A549 (cell line): ENCODE data around the gene THAP3. TPM values are rescaled to one million over a fixed set of nuclear protein-coding genes. Genes with fewer than 3 reads are reported as not detected.

Source experiments
- ATAC-seq, 2 experiments: fragments of 200-7000 bp in 1 of 2; fragments of >200 bp in 1 of 2; cut with Nextera tagmentation in 1 of 2; cut with Tn5 transposase in 1 of 2; 3 replicates each; pipeline versions ENCODE4 v1.8.0 to v1.9.1; 2018 to 2020; ENCODE audit warnings: mild to moderate bottlenecking in 1 of 2, moderate library complexity in 1 of 2
- CTCF ChIA-PET: fragments of 300-600 bp; sonication (Branson Sonifier 250); formaldehyde crosslinking; extraction: SDS; loops from one replicate; lab custom pipeline; 2021; ENCODE audit warnings: antibody characterized with exemption, inconsistent platforms; lab: Yijun Ruan, JAX
- POLR2A ChIA-PET: fragments of 350-600 bp; formaldehyde crosslinking; extraction: SDS; loops from one replicate; lab custom pipeline; 2021; ENCODE audit warnings: antibody characterized with exemption, inconsistent platforms; lab: Yijun Ruan, JAX
- DNase-seq, 2 experiments: peaks; one replicate each; pipeline versions ENCODE4 v3.0.0 to v3.0.0-alpha.2; 2011 to 2016; ENCODE audit warnings: low read depth in 1 of 2, low spot score in 1 of 2
- FAIRE-seq: peaks from 2 replicates; lab custom pipeline; 2011; peaks lifted over from hg19 to GRCh38; lab: Jason Lieb, UNC
- H3K27ac ChIP-seq, 2 experiments: fragments of >200 bp; sonication (Bioruptor Twin); formaldehyde crosslinking; 3 replicates each; pipeline ENCODE4 v1.5.1; 2016 to 2017
- H3K4me1 ChIP-seq: fragments of >200 bp; sonication (Bioruptor Twin); formaldehyde crosslinking; 3 replicates; pipeline ENCODE4 v1.6.1; 2016
- H3K4me2 ChIP-seq: fragments of >200 bp; sonication (Bioruptor Twin); formaldehyde crosslinking; 3 replicates; pipeline ENCODE4 v1.6.1; 2016
- H3K4me3 ChIP-seq: fragments of >200 bp; sonication (Bioruptor Twin); formaldehyde crosslinking; 3 replicates; pipeline ENCODE4 v1.5.1; 2016
- H3K9me3 ChIP-seq: fragments of >200 bp; sonication (Bioruptor Twin); formaldehyde crosslinking; 3 replicates; pipeline ENCODE4 v1.6.1; 2016
- CBX2 ChIP-seq: fragments of 200-600 bp; sonication (generic); IDR thresholded peaks from 2 replicates; pipeline ENCODE4 v1.6.1; 2016; ENCODE audit warnings: low read depth, mild to moderate bottlenecking, borderline replicate concordance
- CHD4 ChIP-seq: fragments of 200-600 bp; sonication (generic); IDR thresholded peaks from 2 replicates; pipeline ENCODE4 v1.6.1; 2016; ENCODE audit warnings: antibody characterized with exemption, mild to moderate bottlenecking, borderline replicate concordance
- FOSB ChIP-seq: fragments of 250-450 bp; sonication (Bioruptor Pico); IDR thresholded peaks from 2 replicates; pipeline ENCODE4 v1.5.0; 2020; ENCODE audit warnings: mild to moderate bottlenecking, moderate library complexity
- FOSL2 ChIP-seq, 2 experiments: fragments of 450-650 bp in 1 of 2; fragments of >200 bp in 1 of 2; sonication (Bioruptor Twin) in 1 of 2; formaldehyde crosslinking; IDR thresholded peaks; 2 replicates each; pipeline versions ENCODE4 v1.5.0 to v1.6.1; 2016 to 2020; ENCODE audit warnings: mild to moderate bottlenecking in 1 of 2, moderate library complexity in 1 of 2
- GATA3 ChIP-seq: IDR thresholded peaks from 2 replicates; pipeline ENCODE4 v1.6.1; 2012; ENCODE audit warnings: borderline replicate concordance
- HOXB13 ChIP-seq: fragments of 250-450 bp; sonication (Bioruptor Pico); IDR thresholded peaks from 2 replicates; pipeline ENCODE4 v1.5.0; 2020; ENCODE audit warnings: low read depth, mild to moderate bottlenecking, moderate library complexity
- JUN ChIP-seq, 2 experiments: fragments of >200 bp; sonication (Bioruptor Twin); formaldehyde crosslinking; IDR thresholded peaks; 2 replicates in 1 of 2; 3 replicates in 1 of 2; pipeline ENCODE4 v1.6.1; 2016 to 2017
- JUNB ChIP-seq: fragments of >200 bp; sonication (Bioruptor Twin); formaldehyde crosslinking; IDR thresholded peaks from 2 replicates; pipeline ENCODE4 v1.6.1; 2016
- MAZ ChIP-seq: fragments of 150-350 bp; IDR thresholded peaks from 2 replicates; pipeline ENCODE4 v1.6.1; 2014; ENCODE audit warnings: antibody characterized with exemption, low read depth, low read length, borderline replicate concordance
- MYC ChIP-seq: IDR thresholded peaks from 2 replicates; pipeline ENCODE4 v1.6.1; 2012; ENCODE audit warnings: mild to moderate bottlenecking, inconsistent platforms, low read length, improper control_type of control experiment, borderline replicate concordance
- PHF8 ChIP-seq: fragments of 200-600 bp; sonication (generic); IDR thresholded peaks from 2 replicates; pipeline ENCODE4 v1.6.1; 2016; ENCODE audit warnings: low read depth, mild to moderate bottlenecking, antibody characterized with exemption, moderate library complexity, borderline replicate concordance
- POLR2AphosphoS2 ChIP-seq: conservative IDR thresholded peaks from 2 replicates; pipeline ENCODE4 v1.6.1; 2012; ENCODE audit warnings: low read length, improper control_type of control experiment, inconsistent platforms
- RCOR1 ChIP-seq: fragments of 150-350 bp; IDR thresholded peaks from 2 replicates; pipeline ENCODE4 v1.6.1; 2014; ENCODE audit warnings: antibody characterized with exemption, low read length, low read depth
- RFX5 ChIP-seq: fragments of 450-650 bp; IDR thresholded peaks from 2 replicates; pipeline ENCODE4 v1.7.1; 2014; ENCODE audit warnings: antibody characterized with exemption, mild to moderate bottlenecking, moderate library complexity
- TFCP2L1 ChIP-seq: fragments of 250-450 bp; sonication (Bioruptor Pico); IDR thresholded peaks from 2 replicates; pipeline ENCODE4 v1.5.0; 2021; ENCODE audit warnings: mild to moderate bottlenecking
- TP53 ChIP-seq: fragments of 250-450 bp; sonication (Bioruptor Pico); IDR thresholded peaks from 2 replicates; pipeline ENCODE4 v1.5.0; 2021; ENCODE audit warnings: mild to moderate bottlenecking, moderate library complexity
- ZFP36 ChIP-seq: fragments of 450-650 bp; IDR thresholded peaks from 2 replicates; pipeline ENCODE4 v1.6.1; 2014; ENCODE audit warnings: borderline replicate concordance; ENCODE audit not compliant: partially characterized antibody
- ZNF302 ChIP-seq: fragments of 250-450 bp; sonication (Bioruptor Pico); IDR thresholded peaks from 2 replicates; pipeline ENCODE4 v1.9.0; 2021; ENCODE audit warnings: inconsistent platforms, mild to moderate bottlenecking, moderate library complexity
- WGBS: methylation state at CpG from one replicate; pipeline ENCODE4 v1.1.6; 2017; ENCODE audit errors: missing lambda C conversion rate; 5-methylcytosine and 5-hydroxymethylcytosine counted together
- polyA plus RNA-seq, 4 experiments: library from polyadenylated mRNA; depleted of rRNA in 3 of 4; stranded (reverse); fragments of >200 nt; fragmentation: RNase III in 1 of 4; extraction: RNeasy Plus Mini Kit Qiagen cat#74134 plus additional on column Dnase treatment in 1 of 4; gene quantifications; 2 replicates in 3 of 4; 3 replicates in 1 of 4; pipeline ENCODE4 v1.2.3, GENCODE V29; 2011 to 2017
- TF ChIP-seq, protein P1 (sequence below): fragments of >200 bp; sonication (Bioruptor Twin); formaldehyde crosslinking; IDR thresholded peaks from 3 replicates; pipeline ENCODE4 v1.5.1; 2016
- TF ChIP-seq, protein P2 (sequence below): fragments of 250-450 bp; sonication (Bioruptor Pico); IDR thresholded peaks from 2 replicates; pipeline ENCODE4 v1.5.0; 2020; ENCODE audit warnings: low read depth, mild to moderate bottlenecking, moderate library complexity
- TF ChIP-seq, protein P3 (sequence below): fragments of 250-450 bp; sonication (Bioruptor Pico); IDR thresholded peaks from 2 replicates; pipeline ENCODE4 v1.5.0; 2021; ENCODE audit warnings: mild to moderate bottlenecking, moderate library complexity, borderline replicate concordance

Gene THAP3
- polyA plus RNA-seq, 2 of the 4 experiments (the other 2 are of a cell fraction), result 6.5 to 12.0 TPM

DNA sequence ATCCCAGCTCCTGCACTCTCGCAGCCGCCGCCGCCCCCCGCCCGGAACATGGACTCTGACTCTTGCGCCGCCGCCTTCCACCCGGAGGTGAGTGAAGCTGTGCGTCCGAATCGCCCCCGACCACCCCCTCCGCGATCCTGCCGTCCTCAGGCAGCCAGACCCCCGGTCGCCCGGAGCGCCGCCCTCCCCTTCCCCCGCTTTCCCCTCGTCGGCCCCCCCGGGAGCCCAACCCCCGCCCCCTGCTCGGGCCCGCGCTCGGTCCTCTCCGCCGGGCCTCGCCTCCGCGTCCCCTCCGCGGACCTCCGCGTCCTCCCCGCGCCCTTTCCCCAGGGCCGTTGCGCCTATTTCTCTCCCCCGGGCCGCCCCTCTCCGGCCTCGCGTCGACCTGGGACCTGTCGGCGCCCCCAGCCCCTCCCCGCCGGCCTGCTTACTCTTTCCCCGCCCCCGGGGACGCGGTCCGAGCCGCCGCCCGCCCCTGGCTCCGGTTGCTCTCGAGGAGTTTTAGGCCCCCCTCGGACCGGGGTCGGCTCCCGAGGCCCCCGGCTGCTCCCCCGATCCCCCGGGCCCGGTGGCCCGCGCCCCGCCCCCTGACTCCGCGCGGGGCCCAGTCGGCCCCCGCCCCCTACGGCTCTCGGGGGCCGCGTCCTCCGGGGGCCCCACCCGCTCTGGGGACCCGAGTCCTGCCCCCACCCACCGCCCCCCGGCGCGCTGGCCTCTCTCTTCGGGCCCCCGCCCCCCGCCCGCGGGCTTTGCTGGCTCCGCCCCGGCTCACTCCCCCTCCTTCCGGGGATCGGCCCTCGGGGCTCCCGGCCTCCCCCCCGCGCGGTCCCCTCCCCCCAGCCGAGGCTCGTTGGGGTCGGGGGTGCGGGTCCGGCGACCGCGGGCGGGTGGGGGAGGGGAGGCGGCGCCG is 10.4 kb upstream of the THAP3 start:
- H3K9me3 ChIP-seq, result no peaks in the 10 kb centered on the region
- peak overlapping the region; percentile 94 for H3K4me2 ChIP-seq
- TF ChIP-seq, protein P1, sequence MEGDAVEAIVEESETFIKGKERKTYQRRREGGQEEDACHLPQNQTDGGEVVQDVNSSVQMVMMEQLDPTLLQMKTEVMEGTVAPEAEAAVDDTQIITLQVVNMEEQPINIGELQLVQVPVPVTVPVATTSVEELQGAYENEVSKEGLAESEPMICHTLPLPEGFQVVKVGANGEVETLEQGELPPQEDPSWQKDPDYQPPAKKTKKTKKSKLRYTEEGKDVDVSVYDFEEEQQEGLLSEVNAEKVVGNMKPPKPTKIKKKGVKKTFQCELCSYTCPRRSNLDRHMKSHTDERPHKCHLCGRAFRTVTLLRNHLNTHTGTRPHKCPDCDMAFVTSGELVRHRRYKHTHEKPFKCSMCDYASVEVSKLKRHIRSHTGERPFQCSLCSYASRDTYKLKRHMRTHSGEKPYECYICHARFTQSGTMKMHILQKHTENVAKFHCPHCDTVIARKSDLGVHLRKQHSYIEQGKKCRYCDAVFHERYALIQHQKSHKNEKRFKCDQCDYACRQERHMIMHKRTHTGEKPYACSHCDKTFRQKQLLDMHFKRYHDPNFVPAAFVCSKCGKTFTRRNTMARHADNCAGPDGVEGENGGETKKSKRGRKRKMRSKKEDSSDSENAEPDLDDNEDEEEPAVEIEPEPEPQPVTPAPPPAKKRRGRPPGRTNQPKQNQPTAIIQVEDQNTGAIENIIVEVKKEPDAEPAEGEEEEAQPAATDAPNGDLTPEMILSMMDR, result no peak
- peak; percentile 14; the same call in 1 of the 2 replicates for TF ChIP-seq PHF8
- ChIA-PET POLR2A (interaction anchor here (0.7 kb wide), 1 partner anchor 123 kb away, joined by 3 read pairs; the partner anchor contains the start of gene PLEKHG5), CTCF (no interaction called here)
- DNase-seq, result no peak
- peak overlapping the region; percentile 94 to 98 for H3K27ac ChIP-seq
- no peak for FAIRE-seq
- H3K4me1 ChIP-seq, result peaks cover 12% of the 10 kb centered on the region; the same call in 2 of the 3 replicates
- ATAC-seq, result peak; percentile 4 to 16; a peak in 5 of 6 replicates
- 0% methylated on average over 1 of the region's 117 CpGs for WGBS
- H3K4me3 ChIP-seq, result peak overlapping the region; percentile 99

DNA sequence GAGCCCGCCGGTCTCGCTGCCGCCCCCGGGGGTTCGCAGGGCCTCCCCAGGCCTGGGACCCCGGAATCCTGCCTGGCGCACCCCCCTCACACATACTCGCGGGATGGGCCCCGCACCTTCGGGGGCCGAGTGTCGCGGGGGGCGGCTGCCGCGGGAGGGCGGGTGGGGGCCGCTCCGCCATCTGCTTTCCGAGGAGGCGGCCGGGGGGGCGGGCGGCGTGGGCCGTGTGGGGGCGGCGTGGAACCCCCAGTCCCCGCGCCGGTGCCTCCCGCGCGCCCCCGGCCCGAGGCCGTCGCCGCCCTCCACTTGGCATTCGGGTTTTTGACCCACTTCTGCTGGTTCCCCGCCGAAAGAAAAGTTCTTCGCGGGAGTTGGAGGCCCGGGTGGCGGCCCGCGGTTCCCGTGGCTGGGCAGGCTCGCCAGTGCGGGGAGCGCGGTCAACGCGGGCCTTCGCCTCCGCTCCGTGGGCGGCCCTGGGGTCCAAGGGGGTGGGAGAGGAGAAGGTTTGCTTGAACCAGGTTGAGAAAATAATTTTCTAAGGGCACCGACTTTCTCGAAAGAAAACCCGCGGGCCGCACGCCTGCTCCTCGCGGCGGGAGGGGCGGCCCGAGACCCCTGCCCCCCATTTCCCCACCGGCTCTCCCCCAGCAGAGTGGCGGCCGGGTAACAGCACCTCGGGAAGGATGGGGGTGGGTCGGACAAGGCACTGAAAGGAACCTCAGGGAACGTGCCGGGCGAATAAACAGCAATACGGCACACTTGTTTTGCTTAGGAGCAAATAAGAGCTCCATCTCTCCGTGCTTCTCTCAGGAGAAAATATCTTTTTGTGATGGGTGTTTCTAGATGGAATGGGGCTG is 9.5 kb upstream of the THAP3 start:
- FAIRE-seq (no peak), ATAC-seq (no peak)

DNA sequence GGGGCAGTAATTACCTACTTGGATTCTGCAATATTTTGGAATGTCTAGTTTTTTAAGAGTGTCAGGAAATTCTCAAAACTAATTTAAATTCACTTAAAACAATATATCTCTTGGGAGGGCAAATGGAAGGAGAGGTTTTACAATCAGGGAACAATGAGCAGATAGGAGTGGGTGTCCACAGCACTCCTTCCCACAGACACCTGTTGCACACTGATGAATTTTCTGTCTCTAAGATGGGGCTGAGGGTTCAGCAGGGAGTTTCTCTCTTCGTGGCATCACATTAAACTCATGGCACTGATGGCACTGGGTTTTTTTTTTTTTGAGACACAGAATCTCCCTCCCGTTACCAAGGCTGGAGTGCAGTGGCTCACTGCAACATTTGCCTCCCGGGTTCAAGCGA is 5.6 kb upstream of the THAP3 start:
- FAIRE-seq (no peak), ATAC-seq (no peak), DNase-seq (no peak)
- no peaks in the 10 kb centered on the region for H3K9me3 ChIP-seq
- no peak overlapping the region for H3K4me2 ChIP-seq
- H3K4me3 ChIP-seq, result no peak overlapping the region
- H3K27ac ChIP-seq, result no peak overlapping the region
- peaks cover 5% of the 10 kb centered on the region; the same call in 1 of the 3 replicates for H3K4me1 ChIP-seq
- no peak for TF ChIP-seq JUNB
- TF ChIP-seq HOXB13 (CRISPR knock-in tag), result no peak
- TF ChIP-seq, protein P2, sequence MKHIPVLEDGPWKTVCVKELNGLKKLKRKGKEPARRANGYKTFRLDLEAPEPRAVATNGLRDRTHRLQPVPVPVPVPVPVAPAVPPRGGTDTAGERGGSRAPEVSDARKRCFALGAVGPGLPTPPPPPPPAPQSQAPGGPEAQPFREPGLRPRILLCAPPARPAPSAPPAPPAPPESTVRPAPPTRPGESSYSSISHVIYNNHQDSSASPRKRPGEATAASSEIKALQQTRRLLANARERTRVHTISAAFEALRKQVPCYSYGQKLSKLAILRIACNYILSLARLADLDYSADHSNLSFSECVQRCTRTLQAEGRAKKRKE, result no peak
- no peak for TF ChIP-seq JUN (IDR thresholded peaks at IDR 0.05)
- no peak for TF ChIP-seq PHF8
- TF ChIP-seq CHD4, result no peak
- no peak for TF ChIP-seq MYC
- no peak for TF ChIP-seq MAZ
- TF ChIP-seq RFX5, result no peak
- no peak for TF ChIP-seq POLR2AphosphoS2
- TF ChIP-seq TP53 (CRISPR knock-in tag), result no peak
- TF ChIP-seq, protein P1, result no peak
- TF ChIP-seq TFCP2L1 (CRISPR knock-in tag), result no peak
- TF ChIP-seq, protein P3, sequence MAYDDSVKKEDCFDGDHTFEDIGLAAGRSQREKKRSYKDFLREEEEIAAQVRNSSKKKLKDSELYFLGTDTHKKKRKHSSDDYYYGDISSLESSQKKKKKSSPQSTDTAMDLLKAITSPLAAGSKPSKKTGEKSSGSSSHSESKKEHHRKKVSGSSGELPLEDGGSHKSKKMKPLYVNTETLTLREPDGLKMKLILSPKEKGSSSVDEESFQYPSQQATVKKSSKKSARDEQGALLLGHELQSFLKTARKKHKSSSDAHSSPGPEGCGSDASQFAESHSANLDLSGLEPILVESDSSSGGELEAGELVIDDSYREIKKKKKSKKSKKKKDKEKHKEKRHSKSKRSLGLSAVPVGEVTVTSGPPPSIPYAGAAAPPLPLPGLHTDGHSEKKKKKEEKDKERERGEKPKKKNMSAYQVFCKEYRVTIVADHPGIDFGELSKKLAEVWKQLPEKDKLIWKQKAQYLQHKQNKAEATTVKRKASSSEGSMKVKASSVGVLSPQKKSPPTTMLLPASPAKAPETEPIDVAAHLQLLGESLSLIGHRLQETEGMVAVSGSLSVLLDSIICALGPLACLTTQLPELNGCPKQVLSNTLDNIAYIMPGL, result no peak
- TF ChIP-seq FOSB (CRISPR knock-in tag), result no peak
- no peak for TF ChIP-seq ZNF302 (CRISPR knock-in tag)
- no peak for TF ChIP-seq CBX2
- TF ChIP-seq FOSL2 (IDR thresholded peaks at IDR 0.05), result no peak
- no peak for TF ChIP-seq FOSL2 (CRISPR knock-in tag; IDR thresholded peaks at IDR 0.05)
- no peak for TF ChIP-seq ZFP36
- 95% methylated on average over 4 of the region's 4 CpGs for WGBS
- ChIA-PET POLR2A (no interaction called here), CTCF (no interaction called here)

More for the DNA sequence above, 9.5 kb upstream of the THAP3 start:
- peak overlapping the region; percentile 99 for H3K4me3 ChIP-seq
- DNase-seq, result no peak
- ChIA-PET POLR2A (no interaction called here), CTCF (no interaction called here)
- peaks cover 12% of the 10 kb centered on the region; the same call in 2 of the 3 replicates for H3K4me1 ChIP-seq
- TF ChIP-seq RCOR1, result no peak
- no peak for TF ChIP-seq RFX5
- no peak for TF ChIP-seq GATA3
- peak overlapping the region; percentile 94 to 98 for H3K27ac ChIP-seq
- no peaks in the 10 kb centered on the region for H3K9me3 ChIP-seq
- peak overlapping the region; percentile 94 for H3K4me2 ChIP-seq
- 75% methylated on average over 5 of the region's 82 CpGs for WGBS
